Left kidney (tissue), 2 donors: ENCODE results near the gene KRT26. TPM values are rescaled to one million over a fixed set of nuclear protein-coding genes. Genes with fewer than 3 reads are reported as not detected.
"Not testable (repeated sequence)": the region's sequence is repeated elsewhere in the genome, so short reads cannot be mapped to it uniquely, and the experiment has no call there.

ENCODE experiments used
- DNase-seq: peaks from one replicate; pipeline ENCODE4 v3.0.0-alpha.2; 2013
- polyA plus RNA-seq: library from polyadenylated mRNA; unstranded; fragments of 120-200 nt; gene quantifications from one replicate; pipeline ENCODE4 v1.2.1, GENCODE V29; 2013; ENCODE audit not compliant: insufficient read length

KRT26 gene
- polyA plus RNA-seq, 1 donor = not detected

DNA sequence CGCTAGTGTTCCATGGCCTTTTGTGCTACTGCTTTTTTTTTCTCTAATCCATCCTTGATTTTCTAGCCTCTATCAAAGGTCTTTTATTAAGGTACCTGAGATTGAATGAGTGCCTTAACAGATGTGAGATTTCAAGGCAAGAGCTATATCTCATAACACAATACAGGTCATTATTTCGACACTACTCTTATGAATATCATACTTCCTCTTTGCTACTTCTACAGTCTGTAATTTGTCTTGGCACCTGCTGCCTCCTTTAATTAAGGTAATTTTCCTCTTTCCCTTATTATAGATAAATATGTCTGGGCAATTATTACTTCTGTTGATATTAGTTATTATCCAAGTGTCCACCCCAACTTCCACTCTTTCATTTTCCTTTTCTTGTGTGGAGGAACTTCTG is 22.5 kb upstream of the KRT26 start:
- no peak for DNase-seq

DNA sequence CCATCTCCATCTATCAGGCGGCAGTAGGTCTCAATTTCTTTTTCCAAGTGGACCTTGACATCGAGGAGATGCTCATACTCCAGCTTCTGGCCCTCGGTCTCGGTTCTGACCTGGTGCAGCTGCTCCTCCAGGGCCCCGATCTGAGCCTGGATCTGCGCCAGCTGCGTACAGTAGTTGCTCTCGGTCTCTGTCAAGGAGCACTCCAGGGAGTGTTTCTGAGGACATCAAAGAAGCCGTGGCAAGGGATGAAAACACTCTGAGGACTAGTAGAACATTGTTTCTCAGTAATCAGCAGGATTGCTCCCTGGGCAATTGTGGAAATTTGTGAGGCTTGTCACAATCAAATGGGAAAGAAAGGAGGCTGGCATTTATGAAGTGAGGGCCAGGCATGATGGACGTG is 21.8 kb upstream of the KRT26 start:
- DNase-seq = no peak

DNA sequence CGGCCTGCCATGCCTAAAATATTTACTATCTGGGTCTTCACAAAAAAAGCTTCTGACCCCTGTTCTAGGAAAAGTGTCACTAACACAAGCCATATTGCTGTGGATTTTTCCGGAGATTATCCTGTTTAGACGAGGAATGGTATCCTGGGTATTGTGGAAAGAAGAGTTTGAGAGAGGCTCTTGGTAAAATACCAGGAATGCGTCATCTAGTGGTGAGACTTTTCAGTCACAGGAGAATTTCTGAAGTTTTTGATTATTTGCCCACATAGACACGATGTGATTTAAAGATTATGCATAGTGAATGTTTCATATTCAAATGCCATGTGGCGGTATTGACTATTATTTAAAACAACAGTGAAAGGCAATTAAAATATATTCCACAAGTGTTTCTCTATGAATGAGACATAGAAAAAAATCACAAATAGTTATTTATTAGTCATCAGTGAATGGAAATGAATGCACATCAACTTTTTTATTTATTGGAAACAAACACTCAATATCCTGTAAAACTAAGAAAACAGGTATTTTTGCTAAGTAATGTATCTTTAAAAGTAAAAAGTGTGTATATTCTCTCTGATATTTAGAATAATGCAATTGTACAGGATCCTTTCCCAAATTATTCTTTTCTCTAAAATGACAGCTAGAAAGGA is 19.9 kb upstream of the KRT26 start:
- peak; percentile 44 for DNase-seq

DNA sequence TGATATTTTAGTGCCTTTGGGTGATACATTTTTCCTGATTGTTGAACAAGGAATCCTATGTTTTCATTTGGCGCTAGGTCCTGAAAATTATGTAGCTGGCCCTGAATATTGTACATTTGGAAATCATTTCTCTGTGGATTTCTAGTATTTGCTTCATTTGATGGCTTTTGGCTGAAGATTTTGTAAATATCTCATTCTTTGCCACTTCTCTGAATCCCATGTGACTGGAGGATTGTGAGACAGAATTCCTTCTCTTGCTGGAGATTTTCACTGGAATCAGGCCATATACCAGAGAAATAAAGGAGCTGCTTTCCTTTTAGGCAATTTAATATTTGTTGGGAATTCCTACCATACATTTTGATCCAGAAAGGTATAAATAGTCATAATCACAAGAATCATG is 19.1 kb upstream of the KRT26 start:
- no peak for DNase-seq

DNA sequence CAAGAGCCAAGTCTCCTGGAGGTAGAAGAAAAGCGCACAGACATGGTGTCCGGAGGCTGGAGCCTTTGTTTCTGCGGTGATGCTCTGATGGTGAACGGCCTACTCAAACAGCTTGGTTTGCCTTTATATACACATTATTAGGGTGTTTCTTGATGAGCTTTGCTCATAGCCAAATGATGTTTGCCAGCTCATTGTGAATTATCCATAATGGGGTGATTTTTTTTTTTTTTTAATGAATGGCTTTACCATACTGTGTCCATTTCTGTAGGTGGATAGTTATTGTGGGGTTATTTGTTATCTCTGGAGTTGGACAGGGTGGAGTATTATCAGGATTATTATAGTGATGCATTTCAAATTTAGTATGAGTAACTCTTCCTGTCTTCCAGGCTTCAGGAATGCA is 10.4 kb upstream of the KRT26 start, which contains the start of gene KRT27:
KRT27 (minus strand) TSS at position 101 of the 400 bp plus-strand sequence; CDS start at position 44, 57 bp downstream.
- DNase-seq = no peak

DNA sequence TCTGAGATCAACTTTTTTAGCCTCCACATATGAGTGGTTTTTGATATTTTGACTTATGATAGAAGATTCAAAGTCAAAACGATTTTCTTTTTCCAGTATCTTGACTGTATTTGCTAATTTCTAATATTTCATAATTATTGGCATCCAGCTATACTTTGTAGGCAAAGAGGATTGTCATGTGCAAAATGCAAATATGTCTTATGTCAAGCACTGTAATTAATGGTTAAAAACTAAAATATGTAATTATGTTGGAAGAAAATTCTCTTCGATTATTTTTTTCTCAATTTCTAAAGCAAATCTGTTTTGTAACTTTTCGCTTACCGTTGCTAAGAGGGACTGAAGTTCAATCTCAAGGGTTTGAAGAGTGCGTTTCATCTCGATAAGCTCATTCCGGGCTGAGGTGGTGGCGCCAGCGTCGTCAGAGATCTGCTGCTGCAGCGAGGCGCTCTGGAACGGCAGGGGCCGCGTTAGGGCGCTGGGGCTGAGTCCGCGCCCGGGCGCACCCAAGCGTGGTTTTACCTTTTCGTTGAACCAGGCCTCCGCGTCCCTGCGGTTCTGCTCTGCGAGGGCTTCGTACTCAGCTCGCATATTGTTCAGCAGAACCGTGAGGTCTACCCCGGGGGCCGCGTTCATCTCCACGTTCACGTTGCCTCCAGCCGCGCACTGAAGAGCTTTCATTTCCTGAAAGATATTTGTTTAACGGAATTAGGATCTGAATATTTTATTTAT is 7.3 kb upstream of the KRT26 start:
- no peak for DNase-seq

DNA sequence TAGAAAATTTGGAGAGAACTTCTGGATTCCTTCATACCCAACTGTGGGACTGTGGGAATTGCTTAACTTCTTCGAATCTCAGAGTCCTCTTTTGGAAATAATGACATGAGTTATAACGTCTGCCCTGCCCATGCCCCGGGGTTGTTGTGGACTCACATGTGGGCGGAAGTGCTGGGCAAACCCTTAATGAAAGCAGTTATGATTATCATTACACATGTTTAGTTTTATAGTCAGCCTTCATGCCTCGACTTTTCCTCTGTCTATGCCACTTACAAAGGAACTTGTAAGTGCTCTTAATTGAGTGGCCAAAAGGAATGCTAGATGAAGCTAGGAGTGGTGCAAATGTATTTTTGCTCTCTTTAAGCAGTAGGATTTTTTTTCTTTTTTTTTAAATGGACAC is 6.5 kb upstream of the KRT26 start:
- no peak for DNase-seq

DNA sequence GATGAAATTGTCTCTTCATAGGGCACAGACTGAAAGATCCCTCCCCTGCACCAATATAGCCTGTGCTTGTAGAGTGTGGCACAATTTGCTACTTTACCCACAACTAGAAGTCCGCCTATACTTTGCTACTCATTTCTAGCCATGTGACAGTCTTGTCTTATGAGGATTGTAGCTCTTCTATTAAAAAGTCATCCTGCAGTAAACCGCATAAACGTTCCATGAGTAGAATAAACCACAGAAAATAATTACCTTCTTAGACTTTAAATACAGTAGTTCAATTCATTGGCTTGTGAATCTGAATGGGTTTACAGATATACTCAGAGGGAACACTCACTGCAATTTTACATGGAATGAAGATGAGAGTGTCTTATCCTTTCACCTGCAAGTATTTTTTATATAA is 6.0 kb upstream of the KRT26 start:
- no peak for DNase-seq

DNA sequence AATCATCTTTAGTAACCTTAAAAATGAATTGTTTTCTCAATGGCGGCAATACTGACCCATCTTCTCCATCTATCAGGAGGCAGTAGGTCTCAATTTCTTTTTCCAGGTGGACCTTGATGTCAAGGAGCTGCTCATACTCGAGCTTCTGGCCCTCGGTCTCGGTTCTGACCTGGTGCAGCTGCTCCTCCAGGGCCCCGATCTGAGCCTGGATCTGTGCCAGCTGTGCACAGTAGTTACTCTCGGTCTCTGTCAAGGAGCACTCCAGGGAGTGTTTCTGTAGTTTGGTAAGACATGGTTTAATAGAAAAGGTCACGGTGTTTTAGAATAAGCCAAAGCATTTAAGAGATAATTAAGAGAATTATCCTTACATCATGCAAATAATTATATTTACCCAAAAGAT is 5.5 kb upstream of the KRT26 start:
- DNase-seq = no peak

DNA sequence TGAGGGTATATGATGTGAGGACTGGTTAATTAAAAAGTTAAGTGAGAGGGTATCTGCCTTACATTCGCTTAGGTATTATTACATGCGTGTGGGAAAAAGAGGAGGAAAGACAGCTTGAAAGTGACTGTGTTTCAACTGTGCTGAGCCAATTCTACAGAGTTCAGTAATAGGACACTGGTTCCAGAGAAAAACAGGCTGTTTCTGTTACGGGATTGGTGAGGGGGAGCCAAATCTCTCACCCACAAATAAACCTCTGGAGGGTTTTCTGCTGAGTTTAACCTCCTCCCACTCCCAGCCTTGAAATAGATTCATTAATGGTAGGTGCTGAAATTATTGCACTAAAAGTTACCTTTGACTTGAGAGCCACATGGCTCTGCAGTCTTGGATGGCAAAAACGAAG is 3.9 kb upstream of the KRT26 start:
- DNase-seq = peak; percentile 20

DNA sequence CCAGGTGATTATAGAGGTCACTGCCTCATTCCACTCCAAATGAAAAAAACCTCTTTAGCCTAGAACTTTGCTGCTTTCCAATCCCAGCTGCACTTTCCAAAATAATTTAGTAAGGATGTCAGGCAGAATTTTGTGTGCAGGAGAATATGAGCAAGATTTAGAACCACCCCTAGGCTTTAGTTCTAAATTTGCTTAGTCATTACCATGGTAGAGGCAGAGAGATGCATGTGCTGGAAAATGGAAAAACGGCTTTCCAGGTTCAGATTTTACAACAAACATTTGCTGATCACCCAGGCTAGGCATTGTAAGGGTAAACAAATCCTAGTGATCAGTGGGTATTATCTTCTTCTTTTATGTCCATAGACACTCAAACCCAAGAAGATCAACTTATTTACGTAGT is 6.3 kb downstream of the KRT26 start:
- DNase-seq = no peak

DNA sequence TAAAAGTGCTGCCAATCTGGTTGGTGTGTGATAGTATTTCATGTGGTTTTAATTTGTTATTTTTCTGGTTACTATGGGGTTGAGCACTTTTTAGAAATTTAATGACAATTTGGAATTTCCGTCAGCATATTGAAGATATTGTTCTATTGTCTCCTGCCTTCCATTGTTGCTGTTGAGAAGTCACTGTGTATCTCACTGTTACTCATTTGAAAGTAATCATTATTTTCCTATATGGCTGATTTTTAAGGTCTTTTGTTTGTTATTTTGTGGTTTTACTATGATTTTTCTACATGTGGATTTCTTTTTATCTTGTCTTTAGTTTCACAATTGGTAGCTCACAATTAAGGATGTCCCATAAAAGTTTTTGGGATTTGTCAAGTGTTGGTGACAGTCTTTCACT is 8.2 kb downstream of the KRT26 start:
- no peak for DNase-seq

DNA sequence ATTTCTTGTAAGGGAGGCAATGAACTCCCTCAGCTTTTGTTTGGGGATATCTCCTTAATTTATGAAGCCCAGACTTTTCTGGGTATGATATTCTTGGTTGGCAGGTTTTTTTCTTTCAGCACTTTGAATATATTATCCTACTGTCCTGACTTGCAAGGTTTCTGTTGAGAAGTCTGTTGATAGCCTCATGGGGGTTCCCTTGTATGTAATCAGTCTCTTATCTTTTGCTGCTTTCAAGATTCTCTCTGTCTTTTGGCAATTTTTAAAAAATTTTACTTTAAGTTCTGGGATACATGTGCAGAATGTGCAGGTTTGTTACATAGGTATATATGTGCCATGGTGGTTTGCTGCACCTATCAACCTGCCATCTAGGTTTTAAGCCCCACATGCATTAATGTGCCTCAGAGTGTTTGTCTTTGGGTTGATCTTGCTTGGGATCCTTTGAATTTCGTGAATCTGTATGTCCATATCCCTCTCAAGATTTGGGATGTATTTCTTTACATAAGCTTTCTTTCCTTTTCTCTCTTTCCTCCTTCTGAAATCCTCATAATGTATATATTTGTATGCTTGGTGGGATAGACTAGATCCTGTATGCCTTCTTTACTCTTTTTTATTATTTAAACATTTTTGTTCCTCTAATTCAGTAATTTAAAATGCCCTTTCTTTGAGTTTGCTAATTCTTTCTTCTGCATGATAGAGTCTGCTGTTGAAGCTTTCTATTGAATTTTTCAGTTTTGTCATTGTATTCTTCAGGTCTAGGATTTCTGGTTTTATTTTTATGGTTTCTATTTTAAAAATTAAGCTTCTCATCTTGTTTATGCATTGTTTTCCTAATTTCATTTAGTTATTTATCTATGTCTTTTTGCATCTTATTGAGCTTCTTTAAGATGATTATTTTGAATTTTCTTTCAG is 11.6 kb downstream of the KRT26 start:
- no peak for DNase-seq

DNA sequence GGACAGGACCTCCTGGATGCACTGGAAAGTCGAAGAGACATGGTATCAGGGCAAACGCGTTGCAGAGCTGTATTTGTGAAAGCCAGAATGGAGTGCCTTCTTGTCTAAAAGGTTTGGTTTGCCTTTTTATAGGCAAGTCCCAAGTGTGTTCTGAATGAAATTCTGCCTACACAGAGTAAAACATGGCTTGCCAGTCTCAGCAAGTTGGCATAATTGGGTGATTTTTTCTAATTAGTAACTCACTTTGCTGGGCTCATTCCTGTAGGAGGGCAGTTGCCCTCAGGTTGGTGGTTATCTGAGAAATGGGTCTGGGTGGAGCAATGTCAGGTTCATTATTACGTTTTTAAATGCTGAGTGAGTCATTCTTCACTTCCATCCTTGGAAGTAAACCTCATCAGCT is 16.8 kb downstream of the KRT26 start, which contains the start of gene KRT25:
KRT25 (minus strand) TSS at position 101 of the 400 bp plus-strand sequence; CDS start at position 41, 60 bp downstream.
- DNase-seq = no peak

DNA sequence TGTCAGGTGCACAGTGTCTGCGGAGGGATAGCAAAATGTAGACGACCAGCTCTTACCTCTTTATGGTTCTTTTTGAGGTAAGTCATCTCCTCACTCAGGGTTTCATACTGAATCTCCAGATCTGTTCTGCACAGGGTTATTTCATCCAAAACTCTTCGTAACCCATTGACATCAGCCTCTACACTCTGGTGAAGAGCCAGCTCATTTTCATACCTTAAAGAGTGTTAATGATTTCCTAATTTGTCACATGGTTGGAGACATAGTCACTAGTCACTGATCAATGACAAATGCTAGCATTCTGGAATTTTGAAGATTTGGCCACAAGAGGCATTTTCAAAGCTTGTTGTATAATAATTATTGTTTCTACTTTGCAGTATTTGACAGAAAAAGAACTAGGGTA is 18.2 kb downstream of the KRT26 start:
- DNase-seq = no peak

DNA sequence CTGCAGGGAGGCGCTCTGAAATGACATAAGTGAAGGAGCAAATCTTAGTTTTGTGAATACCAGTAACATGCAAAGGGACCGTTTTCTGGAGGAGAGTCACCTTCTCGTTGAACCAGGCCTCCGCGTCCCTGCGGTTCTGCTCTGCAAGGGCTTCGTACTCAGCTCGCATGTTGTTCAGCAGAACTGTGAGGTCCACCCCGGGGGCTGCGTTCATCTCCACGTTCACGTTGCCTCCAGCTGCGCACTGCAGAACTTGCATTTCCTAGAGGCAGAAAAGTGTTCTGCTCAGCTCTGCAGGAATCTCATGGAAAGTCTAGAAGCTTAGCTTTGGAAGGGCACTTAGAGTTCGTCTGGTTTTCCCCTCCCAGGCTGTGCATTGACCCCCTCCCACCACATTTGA is 20.9 kb downstream of the KRT26 start:
- no peak for DNase-seq

DNA sequence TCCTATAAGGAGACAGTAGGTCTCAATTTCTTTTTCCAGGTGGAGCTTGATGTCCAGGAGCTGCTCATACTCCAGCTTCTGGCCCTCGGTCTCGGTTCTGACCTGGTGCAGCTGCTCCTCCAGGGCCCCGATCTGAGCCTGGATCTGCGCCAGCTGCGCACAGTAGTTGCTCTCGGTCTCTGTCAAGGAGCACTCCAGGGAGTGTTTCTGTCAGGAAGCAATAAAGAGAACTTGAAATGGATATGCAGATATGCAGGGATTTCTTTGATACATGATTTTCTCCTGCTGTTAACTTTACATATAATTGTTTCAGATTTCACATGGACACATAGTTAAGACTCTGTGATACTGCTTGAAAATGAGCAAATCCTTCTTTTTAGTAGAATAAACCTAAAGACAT is 21.6 kb downstream of the KRT26 start:
- no peak for DNase-seq

DNA sequence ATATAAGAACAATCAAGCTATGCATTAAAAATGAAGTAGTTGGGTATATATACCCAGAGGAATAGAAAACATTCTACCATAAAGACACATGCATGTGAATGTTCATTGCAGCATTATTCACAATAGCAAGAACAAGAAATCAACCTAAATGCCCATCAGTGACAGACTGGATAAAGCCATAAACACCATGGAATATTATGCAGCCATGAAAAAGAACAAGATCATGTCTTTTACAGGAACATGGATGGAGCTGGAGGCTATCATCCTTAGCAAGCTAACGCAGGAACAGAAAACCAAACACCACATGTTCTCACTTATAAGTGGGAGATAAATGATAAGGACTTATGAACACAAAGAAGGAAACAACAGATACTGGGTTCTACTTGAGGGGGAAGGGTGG is 23.3 kb downstream of the KRT26 start:
- not testable (repeated sequence) for DNase-seq

DNA sequence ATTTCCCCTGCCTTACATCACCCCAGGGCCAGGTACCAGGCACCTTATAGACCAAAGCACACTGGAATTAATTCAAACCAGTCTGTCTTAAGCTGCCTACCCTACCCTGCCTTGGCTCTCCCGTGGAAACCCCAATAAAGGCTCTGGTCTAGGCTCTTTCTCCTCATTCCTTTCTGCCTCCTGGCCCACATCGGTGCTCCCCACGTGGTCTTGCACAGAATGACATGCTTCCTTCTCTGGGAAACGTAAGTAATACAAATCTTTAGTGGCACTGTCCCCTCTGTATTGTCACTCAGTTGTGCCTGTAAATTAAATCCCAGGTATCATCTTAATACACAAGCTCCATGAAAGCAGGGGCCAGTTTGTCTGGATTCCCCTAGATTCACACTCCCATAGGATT is 33.4 kb downstream of the KRT26 start:
- DNase-seq = no peak

DNA sequence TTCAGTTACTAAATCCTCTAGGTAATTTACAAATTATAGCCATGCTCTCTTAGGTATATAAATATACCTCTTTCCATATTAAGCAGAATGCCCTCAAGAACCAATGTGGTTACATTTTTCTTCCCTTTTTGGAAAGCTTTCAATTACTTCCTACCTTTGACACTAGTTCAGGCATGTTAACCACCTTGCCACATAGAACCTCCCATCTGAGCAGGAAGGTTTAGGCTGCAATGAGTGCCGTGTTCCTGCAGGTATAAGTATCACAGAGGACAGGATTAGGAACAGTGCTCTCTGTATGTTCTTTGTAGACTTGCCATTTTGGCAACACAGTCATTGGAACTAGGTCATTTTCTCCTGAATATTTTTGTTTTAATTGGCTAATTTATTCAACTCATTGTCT is 37.0 kb downstream of the KRT26 start:
- DNase-seq = no peak

DNA sequence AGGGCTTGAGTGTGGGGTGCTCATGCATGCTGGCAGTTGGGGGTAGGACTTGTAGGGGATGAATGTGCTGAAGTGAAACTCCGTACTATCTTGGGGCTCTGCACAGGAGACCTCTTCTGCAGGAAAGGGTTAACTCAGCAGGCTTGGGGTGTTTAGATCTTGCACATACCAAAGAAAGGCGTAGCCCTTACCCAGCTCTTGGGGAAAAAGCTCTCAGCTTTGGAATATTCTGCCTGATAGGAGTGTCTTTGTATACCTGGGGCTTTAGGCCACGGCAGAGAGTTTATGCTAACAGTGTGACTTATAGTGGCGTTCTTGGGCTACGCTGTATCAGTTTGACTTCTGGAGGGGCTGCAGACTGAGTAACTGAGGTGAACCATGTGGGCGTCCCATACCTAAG is 38.0 kb downstream of the KRT26 start:
- DNase-seq = no peak

DNA sequence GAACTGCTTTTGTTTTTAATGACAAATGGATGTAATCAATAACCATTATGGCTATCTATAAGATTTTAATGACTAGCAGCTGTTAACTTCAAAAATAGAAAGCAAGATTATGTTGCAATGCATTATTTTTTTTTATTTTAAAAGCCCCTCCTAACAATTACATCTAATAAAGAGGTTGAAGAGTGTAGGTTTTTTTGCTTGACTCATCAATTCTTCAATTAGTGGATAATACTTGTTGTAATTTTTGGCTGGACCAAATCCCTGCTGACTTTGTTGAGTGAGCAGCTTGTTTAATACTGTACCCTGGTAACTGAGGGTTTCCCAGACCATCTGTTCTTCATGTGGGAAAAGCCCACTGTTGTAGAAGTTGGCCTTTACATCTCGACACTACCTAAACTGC is 41.0 kb downstream of the KRT26 start:
- DNase-seq = no peak
